Activated CD4-positive, alpha-beta T cell treated with anti-CD3 and anti-CD28 coated beads for 48 hours (primary cell): Measurements from ENCODE around the gene ERO1A.

ENCODE experiments used
- DNase-seq: peaks from one replicate; pipeline ENCODE4 v3.0.0-alpha.2; 2020

Gene ERO1A

GRCh38 chr14:52694761-52695480 lies 437 bp downstream of the ERO1A start:
- DNase-seq: peak; percentile 71

- no peak for DNase-seq
Measured at GRCh38 chr14:52693532-52693931, 1.8 kb downstream of the ERO1A start.

DNA sequence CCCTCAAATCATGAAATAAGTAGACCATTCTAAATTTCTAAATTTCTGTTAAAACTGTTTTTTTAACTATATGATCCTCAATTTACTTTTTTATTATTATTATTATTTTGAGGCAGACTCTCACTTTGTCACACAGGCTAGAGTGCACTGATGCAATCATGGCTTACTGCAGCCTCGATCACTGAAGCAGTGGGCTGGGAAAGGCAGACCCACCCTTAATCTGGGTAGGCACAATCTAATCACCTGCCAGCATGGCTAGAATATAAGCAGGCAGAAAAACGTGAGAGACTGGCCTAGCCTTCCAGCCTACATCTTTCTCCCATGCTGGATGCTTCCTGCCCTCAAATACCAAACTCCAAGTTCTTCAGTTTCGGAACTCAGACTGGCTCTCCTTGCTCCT lies 2.3 kb downstream of the ERO1A start:
- no peak for DNase-seq

GRCh38 chr14:52692248-52692962 lies 3.0 kb downstream of the ERO1A start:
- DNase-seq: no peak

DNA sequence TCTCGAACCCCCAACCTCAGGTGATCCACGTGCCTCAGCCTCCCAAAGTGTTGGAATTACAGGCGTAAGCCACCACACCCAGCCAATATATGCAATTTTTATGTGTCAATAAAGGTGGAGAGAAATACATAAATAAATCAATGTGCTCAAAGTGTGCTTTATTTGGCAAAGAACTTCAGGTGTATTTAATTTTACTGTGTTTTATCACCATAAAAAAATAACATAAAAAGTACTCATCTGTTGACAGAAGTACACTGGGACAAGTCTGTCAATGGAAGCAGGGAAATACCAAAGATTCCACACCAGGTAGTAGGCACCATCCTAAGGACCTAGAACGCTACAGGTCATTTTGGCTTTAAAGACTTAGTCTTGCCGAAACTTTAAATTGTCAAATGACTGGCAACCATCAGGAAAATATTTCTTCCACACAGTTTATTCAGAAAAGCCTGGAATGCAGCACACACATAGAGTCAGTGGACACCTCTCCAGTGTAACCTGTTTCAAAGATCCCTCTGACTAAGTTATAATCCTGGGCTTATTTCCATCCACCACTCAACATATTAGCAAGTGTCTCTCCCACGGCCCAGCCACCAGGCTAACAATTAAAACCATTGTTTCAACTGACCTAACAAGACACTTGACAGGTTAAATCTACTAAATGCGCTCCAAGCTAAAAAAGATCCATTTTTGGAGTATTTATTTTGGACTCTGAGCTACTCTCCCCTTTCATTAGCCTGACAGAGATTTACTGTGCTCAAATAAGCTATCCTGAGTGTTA lies 4.2 kb downstream of the ERO1A start:
- DNase-seq: no peak

GRCh38 chr14:52686176-52686575 lies 9.2 kb downstream of the ERO1A start:
- no peak for DNase-seq

DNA sequence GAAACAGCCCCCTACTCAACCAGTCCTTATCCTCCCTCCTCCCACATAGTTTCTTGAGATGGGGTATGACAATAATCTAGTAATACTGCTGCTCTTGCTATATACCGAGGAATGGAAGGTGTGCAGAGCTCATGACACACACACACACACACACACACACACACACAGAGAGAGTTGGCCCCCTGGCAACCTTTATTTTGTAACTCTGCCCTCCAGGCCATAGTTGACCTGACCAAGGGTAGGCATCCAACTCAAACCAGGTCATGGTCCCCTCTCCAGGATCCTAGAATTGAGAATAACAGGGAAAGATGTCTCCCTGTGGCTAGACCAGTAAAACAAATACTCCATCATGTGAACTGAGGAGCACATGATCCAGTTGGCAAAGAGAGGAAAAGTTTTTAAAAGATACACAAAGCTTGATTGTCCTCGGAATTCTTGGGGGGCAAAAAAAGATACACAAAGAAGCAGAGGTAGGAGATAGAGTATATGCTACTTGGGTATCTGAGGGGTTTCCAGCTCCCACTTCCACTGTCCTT lies 11.3 kb downstream of the ERO1A start:
- no peak for DNase-seq

DNA sequence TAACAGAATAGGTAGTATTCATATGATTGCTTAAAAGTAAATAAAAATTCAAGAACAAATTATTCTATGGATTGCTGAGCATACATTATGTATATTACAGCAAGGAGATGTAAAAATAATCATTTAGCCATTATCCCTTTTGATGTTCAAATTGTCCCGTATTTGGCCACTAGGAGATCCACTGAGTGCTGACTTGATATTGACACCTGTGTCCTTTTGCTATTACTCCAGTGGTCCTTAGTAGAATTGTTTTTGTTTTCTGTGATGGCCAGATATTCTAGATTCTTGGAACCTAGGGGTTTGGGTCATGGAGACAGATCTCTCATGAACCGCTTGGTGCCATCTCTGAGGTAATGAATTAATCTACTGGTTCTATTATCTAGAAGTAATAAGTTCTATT lies 16.8 kb downstream of the ERO1A start:
- no peak for DNase-seq

DNA sequence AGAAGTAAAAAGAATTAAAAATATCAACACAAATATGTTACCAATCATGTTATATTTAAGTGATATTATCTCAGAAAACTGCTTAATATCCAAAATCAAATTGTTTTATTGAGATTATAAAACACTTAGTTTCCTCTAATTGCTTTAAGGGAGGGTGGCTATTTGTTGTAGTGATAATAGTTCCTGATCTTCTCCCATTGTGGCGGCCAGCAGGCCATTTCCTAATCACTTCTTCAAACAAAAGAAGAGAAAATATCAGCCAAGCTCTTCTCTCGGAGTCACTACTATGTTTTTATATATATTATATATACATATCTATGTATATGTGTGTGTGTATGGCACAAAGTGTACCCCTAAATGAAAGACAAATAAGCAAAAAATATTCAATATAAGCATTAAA lies 31.5 kb downstream of the ERO1A start:
- no peak for DNase-seq

DNA sequence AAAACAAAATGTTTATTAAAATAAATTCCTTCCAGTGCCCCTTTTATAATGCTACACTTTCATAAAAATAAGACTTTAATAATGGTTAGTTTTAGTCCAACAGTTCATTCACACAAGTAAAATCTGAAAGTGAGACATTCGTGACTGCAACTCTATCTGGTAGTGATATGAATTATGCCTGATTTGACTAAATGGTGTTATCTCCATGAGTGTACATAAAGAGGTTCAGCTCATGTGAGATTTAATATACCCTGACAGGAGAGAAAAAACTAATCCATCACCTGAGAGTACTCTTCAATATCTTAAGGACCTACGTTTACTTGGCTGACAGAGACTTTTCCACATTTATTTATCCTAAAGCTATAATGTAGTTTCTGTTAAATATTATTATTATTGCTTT lies 34.0 kb downstream of the ERO1A start:
- no peak for DNase-seq

GRCh38 chr14:52660832-52661231 lies 34.5 kb downstream of the ERO1A start:
- DNase-seq: no peak

DNA sequence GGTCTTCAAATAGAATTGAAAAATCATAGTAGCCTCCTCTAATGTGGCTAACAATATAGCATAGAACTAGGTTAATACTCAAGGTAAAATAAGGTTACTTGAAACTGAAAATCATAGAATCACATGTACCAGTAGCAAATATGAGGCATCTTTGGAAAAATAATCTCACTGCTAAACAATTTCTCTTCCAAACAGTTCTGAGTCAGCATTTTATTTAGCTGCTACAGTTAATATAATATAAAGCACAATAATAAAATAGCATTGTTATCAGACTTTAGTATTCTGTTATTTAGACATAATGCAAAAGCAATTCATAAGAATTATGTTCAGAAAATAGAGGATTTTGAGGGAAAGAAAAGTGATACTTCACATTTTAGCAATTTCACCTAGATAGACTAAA lies 35.0 kb downstream of the ERO1A start:
- DNase-seq: no peak

GRCh38 chr14:52656905-52657304 lies 38.5 kb downstream of the ERO1A start:
- no peak for DNase-seq

GRCh38 chr14:52650774-52651173 lies 44.6 kb downstream of the ERO1A start:
- DNase-seq: no peak

- no peak for DNase-seq
Measured at GRCh38 chr14:52649511-52649910, 45.8 kb downstream of the ERO1A start.

GRCh38 chr14:52641745-52642144 lies 53.6 kb downstream of the ERO1A start:
- no peak for DNase-seq

GRCh38 chr14:52640137-52640536 lies 55.2 kb downstream of the ERO1A start:
- peak; percentile 40 for DNase-seq

DNA sequence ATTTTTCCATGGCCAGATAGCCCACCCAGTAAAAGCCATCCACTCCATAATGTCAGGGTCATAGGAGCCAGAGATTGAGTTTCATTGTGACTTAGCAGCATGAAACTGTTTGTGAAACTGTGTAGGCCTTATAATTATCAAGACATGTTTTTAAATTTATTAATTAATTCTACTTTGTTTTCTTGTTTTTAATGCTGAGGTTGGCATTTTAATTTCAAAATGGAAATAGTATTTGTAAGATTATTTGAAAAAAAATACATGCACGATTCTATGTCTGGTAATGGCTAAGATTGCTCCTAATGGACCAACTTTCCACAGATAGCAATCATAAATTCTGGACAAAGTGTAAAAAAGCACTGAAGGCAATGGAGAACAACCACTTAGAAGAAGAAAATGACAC lies 75.7 kb downstream of the ERO1A start:
- no peak for DNase-seq

DNA sequence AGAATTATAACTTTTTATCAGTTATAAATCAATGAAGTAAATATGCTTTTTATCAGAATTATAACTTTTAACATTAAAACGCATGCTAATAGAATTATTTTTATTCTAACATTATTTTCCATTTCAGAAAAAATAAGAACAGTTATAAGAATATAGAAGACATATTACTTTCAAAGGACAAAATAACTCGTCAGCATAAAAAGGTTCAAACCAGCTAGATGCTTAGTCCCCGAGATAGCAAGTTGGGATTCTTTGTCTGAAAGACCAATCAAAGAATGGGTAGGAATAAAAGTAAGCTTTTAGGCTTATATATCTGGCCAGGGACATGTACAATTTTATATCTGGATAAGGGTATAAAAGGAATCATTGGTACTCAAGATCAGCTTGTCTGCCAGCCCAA lies 76.8 kb downstream of the ERO1A start:
- no peak for DNase-seq

GRCh38 chr14:52610187-52610586 lies 85.2 kb downstream of the ERO1A start:
- DNase-seq: no peak

DNA sequence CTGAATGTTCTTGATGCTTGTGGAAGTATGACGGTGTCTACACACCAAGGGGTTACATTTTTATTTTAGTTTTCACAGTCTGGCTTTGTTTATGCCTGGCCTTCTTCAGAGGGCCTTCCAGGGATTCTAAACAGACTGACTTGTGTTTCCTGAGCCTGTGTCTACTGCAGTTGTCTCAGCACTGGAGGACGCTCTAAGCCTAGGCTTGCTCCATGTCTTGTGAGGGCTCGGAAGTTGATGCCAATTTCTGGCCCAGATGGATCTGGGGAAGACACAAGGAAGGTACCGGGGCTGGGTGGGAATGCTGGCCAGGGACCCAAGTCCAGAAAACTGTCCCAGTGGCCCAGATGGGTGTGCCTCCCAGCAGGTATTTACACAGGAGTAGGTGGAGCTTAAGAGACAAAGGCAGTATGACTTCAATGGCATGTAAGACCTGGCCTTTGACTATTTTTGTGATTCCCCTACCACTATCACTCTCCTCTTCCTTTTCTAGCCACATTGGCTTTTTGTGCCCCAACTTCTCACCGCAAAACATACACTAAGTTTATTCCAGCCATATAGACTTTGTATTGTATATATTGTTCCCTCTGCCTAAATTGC lies 85.8 kb downstream of the ERO1A start:
- no peak for DNase-seq

DNA sequence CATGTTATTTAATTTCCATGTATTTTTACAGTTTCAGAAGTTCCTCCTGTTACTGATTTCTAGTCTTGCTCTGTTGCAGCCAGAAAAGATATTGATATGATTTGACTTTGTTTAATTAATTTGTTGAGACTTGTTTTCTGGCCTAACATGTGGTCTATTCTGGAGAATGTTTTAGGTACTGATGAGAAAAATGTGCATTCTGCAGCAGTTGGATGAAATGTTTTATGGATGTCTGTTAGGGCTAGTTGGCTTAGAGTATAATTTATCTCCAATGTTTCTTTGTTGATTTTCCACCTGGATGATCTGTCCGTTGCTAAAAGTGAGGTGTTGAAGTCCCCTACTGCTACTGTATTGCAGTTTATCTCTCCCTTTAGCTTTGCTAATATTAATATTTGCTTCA lies 88.3 kb downstream of the ERO1A start:
- DNase-seq: no peak

- DNase-seq: no peak
Measured at GRCh38 chr14:52602131-52602530, 93.2 kb downstream of the ERO1A start.
